ENCODE measurements around the gene C5AR1.
"Not testable (repeated sequence)": the region's sequence is repeated elsewhere in the genome, so short reads cannot be mapped to it uniquely, and the experiment has no call there.

The C5AR1 gene
- long read RNA-seq, donor 1 = 0 reads
- long read RNA-seq, donor 2, partial matches to known transcripts = 0 of 1 reads
- long read RNA-seq, donor 2, other reads (novel, unspliced or antisense) = 0 of 1 reads
- long read RNA-seq, donor 3, partial matches to known transcripts = 0 of 1 reads
- long read RNA-seq, donor 3, other reads (novel, unspliced or antisense) = 0 of 1 reads
- long read RNA-seq, donor 4 = 0 reads
- long read RNA-seq, donor 5, partial matches to known transcripts = 5 of 5 reads
- long read RNA-seq, donor 5, other reads (novel, unspliced or antisense) = 0 of 5 reads
- long read RNA-seq, donor 6, partial matches to known transcripts = 0 of 1 reads
- long read RNA-seq, donor 6, other reads (novel, unspliced or antisense) = 0 of 1 reads
- long read RNA-seq, donor 7 = 0 reads
- long read RNA-seq, donor 8 = 0 reads

- DNase-seq = no peak
Observed at GRCh38 chr19:47309608-47310007, at the start of gene C5AR1. Gene C5AR1 (plus strand): TSS chr19:47309861. CDS start chr19:47309896, 35 bp downstream.

- no peak for DNase-seq
Observed at GRCh38 chr19:47260476-47260875, 49.2 kb upstream of the C5AR1 start.

- DNase-seq = not testable (repeated sequence)
Observed at GRCh38 chr19:47261946-47262793, 47.5 kb upstream of the C5AR1 start.

GRCh38 chr19:47264629-47265028 lies 45.0 kb upstream of the C5AR1 start:
- no peak for DNase-seq

GRCh38 chr19:47266401-47266941 lies 43.2 kb upstream of the C5AR1 start:
- no peak for DNase-seq

- DNase-seq = no peak
Observed at GRCh38 chr19:47267350-47267759, 42.3 kb upstream of the C5AR1 start.

GRCh38 chr19:47268028-47268427 lies 41.6 kb upstream of the C5AR1 start:
- no peak for DNase-seq

- DNase-seq = no peak
Observed at GRCh38 chr19:47269596-47269995, 40.1 kb upstream of the C5AR1 start.

- DNase-seq = no peak
Observed at GRCh38 chr19:47270408-47270807, 39.3 kb upstream of the C5AR1 start.

- DNase-seq = no peak
Observed at GRCh38 chr19:47271949-47272348, 37.7 kb upstream of the C5AR1 start.

- DNase-seq = peak; percentile 55
Observed at GRCh38 chr19:47272448-47273312, 37.0 kb upstream of the C5AR1 start.

- peak; percentile 96 for DNase-seq
Observed at GRCh38 chr19:47273313-47274070, 36.2 kb upstream of the C5AR1 start.

GRCh38 chr19:47274071-47274890 lies 35.4 kb upstream of the C5AR1 start, which contains the start of gene INAFM1:
Gene INAFM1 (plus strand): TSS chr19:47274885. CDS start chr19:47274920, 35 bp downstream.
- peak; percentile 89 for DNase-seq

- DNase-seq = peak; percentile 76
Observed at GRCh38 chr19:47274891-47275761, 34.5 kb upstream of the C5AR1 start.

GRCh38 chr19:47275791-47276461 lies 33.7 kb upstream of the C5AR1 start:
- no peak for DNase-seq

GRCh38 chr19:47276513-47276912 lies 33.1 kb upstream of the C5AR1 start:
- not testable (repeated sequence) for DNase-seq

- DNase-seq = no peak
Observed at GRCh38 chr19:47280183-47280797, 29.4 kb upstream of the C5AR1 start.
